ENCODE results near the gene CTSS.

GRCh38 chr1:150708595-150708994 is 57.0 kb downstream of the CTSS start:
- TF ChIP-seq, protein P1, sequence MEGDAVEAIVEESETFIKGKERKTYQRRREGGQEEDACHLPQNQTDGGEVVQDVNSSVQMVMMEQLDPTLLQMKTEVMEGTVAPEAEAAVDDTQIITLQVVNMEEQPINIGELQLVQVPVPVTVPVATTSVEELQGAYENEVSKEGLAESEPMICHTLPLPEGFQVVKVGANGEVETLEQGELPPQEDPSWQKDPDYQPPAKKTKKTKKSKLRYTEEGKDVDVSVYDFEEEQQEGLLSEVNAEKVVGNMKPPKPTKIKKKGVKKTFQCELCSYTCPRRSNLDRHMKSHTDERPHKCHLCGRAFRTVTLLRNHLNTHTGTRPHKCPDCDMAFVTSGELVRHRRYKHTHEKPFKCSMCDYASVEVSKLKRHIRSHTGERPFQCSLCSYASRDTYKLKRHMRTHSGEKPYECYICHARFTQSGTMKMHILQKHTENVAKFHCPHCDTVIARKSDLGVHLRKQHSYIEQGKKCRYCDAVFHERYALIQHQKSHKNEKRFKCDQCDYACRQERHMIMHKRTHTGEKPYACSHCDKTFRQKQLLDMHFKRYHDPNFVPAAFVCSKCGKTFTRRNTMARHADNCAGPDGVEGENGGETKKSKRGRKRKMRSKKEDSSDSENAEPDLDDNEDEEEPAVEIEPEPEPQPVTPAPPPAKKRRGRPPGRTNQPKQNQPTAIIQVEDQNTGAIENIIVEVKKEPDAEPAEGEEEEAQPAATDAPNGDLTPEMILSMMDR (IDR thresholded peaks at IDR 0.05): no peak
- no peak for TF ChIP-seq POLR2A (IDR thresholded peaks at IDR 0.05; ENCODE audit: low read length)
- TF ChIP-seq RCOR1 (IDR thresholded peaks at IDR 0.05; ENCODE audit: low read depth, low read length): no peak
- TF ChIP-seq MYC (IDR thresholded peaks at IDR 0.05; ENCODE audit: borderline replicate concordance, low read length): no peak
- TF ChIP-seq, protein P2, sequence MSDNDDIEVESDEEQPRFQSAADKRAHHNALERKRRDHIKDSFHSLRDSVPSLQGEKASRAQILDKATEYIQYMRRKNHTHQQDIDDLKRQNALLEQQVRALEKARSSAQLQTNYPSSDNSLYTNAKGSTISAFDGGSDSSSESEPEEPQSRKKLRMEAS (IDR thresholded peaks at IDR 0.05): no peak
- TF ChIP-seq RAD21 (conservative IDR thresholded peaks at IDR 0.05 in 1 of 2, IDR thresholded peaks at IDR 0.05 in 1 of 2): no peak
- TF ChIP-seq RARB (CRISPR knock-in tag; IDR thresholded peaks at IDR 0.05): no peak
- TF ChIP-seq HDAC2 (IDR thresholded peaks at IDR 0.05): no peak
- no peak for TF ChIP-seq SMC3 (IDR thresholded peaks at IDR 0.05)
- no peak for TF ChIP-seq CEBPB (IDR thresholded peaks at IDR 0.05)
- no peak for TF ChIP-seq POLR2AphosphoS2 (conservative IDR thresholded peaks at IDR 0.05; ENCODE audit: low read length)
- TF ChIP-seq SREBF2 (IDR thresholded peaks at IDR 0.05): no peak

Data from A549 (cell line).